GM12864 (cell line): ENCODE results near the gene RNU6-8.

Experiments
- DNase-seq: peaks from one replicate; pipeline ENCODE4 v3.0.0-alpha.2; 2011; ENCODE audit warnings: low read depth
- H3K4me3 ChIP-seq: 2 replicates; pipeline ENCODE4 v1.5.1; 2011; ENCODE audit warnings: mild to moderate bottlenecking, low read depth, low read length, control low read depth
- CTCF ChIP-seq: IDR thresholded peaks from 2 replicates; pipeline ENCODE4 v1.5.1; 2011; ENCODE audit warnings: low read depth, mild to moderate bottlenecking, moderate library complexity, low read length, control low read depth, inconsistent platforms; ENCODE audit errors: missing control alignments

The RNU6-8 gene

GRCh38 chr14:32166924-32167323 lies 36.1 kb downstream of the RNU6-8 start:
- no peak overlapping the region for H3K4me3 ChIP-seq
- no peak for TF ChIP-seq CTCF
- DNase-seq = no peak

DNA sequence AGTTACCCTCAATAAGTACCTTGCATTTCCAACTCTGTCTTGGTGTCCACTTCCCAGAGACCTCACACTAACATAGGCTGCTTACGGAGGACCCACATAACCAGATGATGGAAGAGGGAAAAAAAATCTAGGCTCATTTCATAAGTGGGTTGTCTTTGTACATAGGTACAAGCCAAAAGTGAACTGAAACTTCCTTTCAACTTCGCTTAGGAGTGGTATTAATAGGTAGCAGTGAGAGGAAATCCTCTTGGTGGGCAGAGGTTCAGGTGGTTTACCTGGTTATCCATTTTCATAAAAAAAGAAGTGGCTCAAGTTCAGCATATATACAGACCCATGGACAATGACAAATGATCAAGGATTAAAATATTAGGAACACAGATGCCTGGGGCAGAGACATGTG lies 37.0 kb downstream of the RNU6-8 start:
- DNase-seq = no peak
- TF ChIP-seq CTCF = no peak

More for the DNA sequence above, 37.0 kb downstream of the RNU6-8 start:
- H3K4me3 ChIP-seq = no peak overlapping the region
